Natural killer cell treated with Interleukin-12 subunit alpha and Interleukin-12 subunit beta and Interleukin-15 and Interleukin-18, amount 100 ng/mL, for 72 hours (primary cell): ENCODE results near the gene HDAC9. TPM values are rescaled to one million over a fixed set of nuclear protein-coding genes. Genes with fewer than 3 reads are reported as not detected.
A peak's percentile ranks its signal among the peaks of the same experiment; 100 is the strongest.

Experiments used
- ATAC-seq, 2 donors: fragments of 150-1000 bp; cut with Tn5 transposase in 1 of 2; sonication (Bioruptor Pico), chemical (Tn5 transposase) in 1 of 2; 2 replicates each; pipeline ENCODE4 v1.10.0; 2021
- DNase-seq: peaks from one replicate; pipeline ENCODE4 v3.0.0; 2022; ENCODE audit warnings: low spot score
- H3K27ac Mint-ChIP-seq, 2 donors: 1 replicate in 1 of 2; 2 replicates in 1 of 2; pipeline ENCODE4 v1.8.0; 2022; ENCODE audit warnings: mixed read lengths in 2 of 2, mild to moderate bottlenecking in 1 of 2, moderate library complexity in 1 of 2
- H3K27me3 Mint-ChIP-seq, 2 donors: 1 replicate in 1 of 2; 2 replicates in 1 of 2; pipeline ENCODE4 v1.8.0; 2022; ENCODE audit warnings: mixed read lengths in 2 of 2
- H3K36me3 Mint-ChIP-seq: one replicate; pipeline ENCODE4 v1.8.0; 2022; ENCODE audit warnings: mixed read lengths
- H3K4me1 Mint-ChIP-seq, 2 donors: 1 replicate in 1 of 2; 2 replicates in 1 of 2; pipeline ENCODE4 v1.8.0; 2022; ENCODE audit warnings: low read depth in 2 of 2, mixed read lengths in 2 of 2, mild to moderate bottlenecking in 1 of 2
- H3K4me3 Mint-ChIP-seq: one replicate; pipeline ENCODE4 v1.8.0; 2022; ENCODE audit warnings: mixed read lengths
- H3K9me3 Mint-ChIP-seq: 2 replicates; pipeline ENCODE4 v1.8.0; 2022; ENCODE audit warnings: mixed read lengths
- total RNA-seq, 2 donors: library from RNA; stranded (reverse); gene quantifications; one replicate each; pipeline ENCODE4 v1.2.3, GENCODE V29; 2022

Gene HDAC9
- total RNA-seq, 2 donors from 2014 or later, result 9.9 to 15.0 TPM

DNA sequence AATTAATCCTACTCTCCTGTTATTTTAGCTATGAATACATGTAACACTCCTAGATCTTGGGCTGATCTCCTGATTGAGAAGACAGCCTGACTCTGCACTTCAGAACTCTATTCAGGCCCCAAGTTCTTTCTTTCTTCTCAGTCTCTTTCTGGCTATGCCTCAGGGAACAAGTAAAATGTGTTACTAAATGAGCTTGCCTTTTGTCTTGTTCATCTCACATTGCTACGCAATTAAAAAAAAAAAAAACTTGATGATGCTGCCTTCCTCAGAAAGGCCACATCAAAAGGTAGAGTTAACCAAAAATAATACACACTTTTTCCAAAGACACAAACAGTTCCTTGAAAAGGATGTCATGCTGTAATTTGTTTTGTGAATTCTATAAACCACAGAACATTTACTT is 363.8 kb downstream of the HDAC9 start:
- Mint-ChIP-seq H3K4me3 (peak overlapping the region; percentile 51), H3K4me1 (peaks cover 4 to 7% of the 10 kb centered on the region in 2 donors)
- no peak for ATAC-seq

GRCh38 chr7:18860221-18860620 is 364.7 kb downstream of the HDAC9 start:
- H3K27me3 Mint-ChIP-seq, result no peaks in the 10 kb centered on the region
- peaks cover 11% of the 10 kb centered on the region for H3K9me3 Mint-ChIP-seq
- peaks cover 11% of the 10 kb centered on the region for H3K36me3 Mint-ChIP-seq
- ATAC-seq (no peak), DNase-seq (no peak)
- H3K4me3 Mint-ChIP-seq, result no peak overlapping the region
- peak overlapping the region in 1 of 2 donors; percentile 13 for H3K27ac Mint-ChIP-seq
- peaks cover 4 to 7% of the 10 kb centered on the region in 2 donors for H3K4me1 Mint-ChIP-seq

More for the DNA sequence above, 363.8 kb downstream of the HDAC9 start:
- peak overlapping the region; percentile 71 to 78 for H3K27ac Mint-ChIP-seq
- H3K36me3 Mint-ChIP-seq, result peaks cover 11% of the 10 kb centered on the region
- H3K27me3 Mint-ChIP-seq, result no peaks in the 10 kb centered on the region
- no peak for DNase-seq
- peaks cover 14% of the 10 kb centered on the region for H3K9me3 Mint-ChIP-seq

GRCh38 chr7:18861514-18862118 is 366.1 kb downstream of the HDAC9 start:
- DNase-seq (no peak), ATAC-seq (no peak)
- peaks cover 11% of the 10 kb centered on the region for H3K36me3 Mint-ChIP-seq
- H3K9me3 Mint-ChIP-seq, result peaks cover 9% of the 10 kb centered on the region
- no peaks in the 10 kb centered on the region for H3K27me3 Mint-ChIP-seq
- H3K4me1 Mint-ChIP-seq, result peaks cover 4 to 7% of the 10 kb centered on the region in 2 donors
- H3K4me3 Mint-ChIP-seq, result no peak overlapping the region
- peak overlapping the region in 1 of 2 donors; percentile 22 for H3K27ac Mint-ChIP-seq

GRCh38 chr7:18864967-18865366 is 369.4 kb downstream of the HDAC9 start:
- no peak for ATAC-seq
- H3K27me3 Mint-ChIP-seq, result no peaks in the 10 kb centered on the region
- H3K4me3 Mint-ChIP-seq, result no peak overlapping the region
- H3K27ac Mint-ChIP-seq, result no peak overlapping the region
- peaks cover 11% of the 10 kb centered on the region for H3K9me3 Mint-ChIP-seq
- peaks cover 5% of the 10 kb centered on the region for H3K36me3 Mint-ChIP-seq
- H3K4me1 Mint-ChIP-seq, result no peaks in the 10 kb centered on the region
- DNase-seq, result no peak

DNA sequence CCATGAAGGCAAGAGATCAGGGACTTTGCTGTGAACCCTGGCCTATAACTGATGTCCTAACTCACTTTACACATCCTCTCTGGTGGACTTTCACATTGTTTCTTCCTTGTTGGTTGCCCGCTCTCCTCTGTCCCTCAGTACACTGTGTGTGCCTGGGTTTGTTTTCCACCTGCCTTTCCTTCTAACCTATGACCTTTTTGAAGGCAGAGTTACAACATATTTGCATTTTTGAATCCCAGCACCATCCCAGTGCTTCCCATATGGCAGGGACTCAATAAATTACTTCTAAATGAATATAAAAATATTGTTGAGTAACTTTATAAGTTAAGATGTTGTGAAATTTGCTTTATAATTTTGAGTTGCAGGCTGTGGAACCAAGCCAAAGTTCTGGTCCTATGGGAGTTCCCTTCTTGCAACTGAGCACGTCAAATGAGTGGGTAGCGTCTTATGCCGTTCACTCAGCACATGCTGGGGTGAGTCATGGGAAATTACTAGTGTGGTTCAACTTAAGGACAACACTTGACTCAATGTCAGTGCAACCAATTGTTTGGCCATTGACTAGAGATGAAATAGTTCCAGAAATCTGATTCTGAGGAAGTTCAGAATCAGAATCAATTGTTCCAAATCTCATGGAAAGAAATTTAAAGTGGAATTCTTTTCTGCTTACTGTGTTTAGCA is 370.9 kb downstream of the HDAC9 start:
- peaks cover 5% of the 10 kb centered on the region for H3K36me3 Mint-ChIP-seq
- H3K9me3 Mint-ChIP-seq, result peaks cover 11% of the 10 kb centered on the region
- H3K27ac Mint-ChIP-seq, result no peak overlapping the region
- DNase-seq, result no peak
- no peak overlapping the region for H3K4me3 Mint-ChIP-seq
- H3K4me1 Mint-ChIP-seq, result no peaks in the 10 kb centered on the region
- ATAC-seq, result peak; percentile 71 to 78
- no peaks in the 10 kb centered on the region for H3K27me3 Mint-ChIP-seq

DNA sequence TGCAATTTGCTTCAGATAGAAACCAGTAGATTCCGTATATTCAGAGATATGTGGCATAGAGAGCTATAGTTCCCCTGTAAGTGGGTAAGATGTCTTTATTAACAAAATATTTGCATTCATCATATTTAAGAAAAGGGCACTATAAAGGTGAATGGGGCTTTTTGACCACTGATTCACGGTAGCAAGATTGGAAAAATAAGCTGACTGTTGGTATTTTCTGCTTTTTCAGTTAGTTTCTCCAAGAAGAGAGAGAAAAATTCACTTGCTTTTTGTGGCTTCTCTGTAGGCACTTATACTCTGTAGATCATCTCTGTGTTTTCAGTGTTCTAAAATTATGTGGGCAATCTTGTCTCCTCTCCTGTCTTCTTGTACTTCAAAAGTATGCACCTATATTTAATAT is 376.8 kb downstream of the HDAC9 start:
- Mint-ChIP-seq H3K27ac (no peak overlapping the region), H3K4me1 (no peaks in the 10 kb centered on the region), H3K9me3 (peaks cover 4% of the 10 kb centered on the region), H3K36me3 (no peaks in the 10 kb centered on the region), H3K27me3 (no peaks in the 10 kb centered on the region), H3K4me3 (no peak overlapping the region)
- ATAC-seq (no peak), DNase-seq (no peak)

DNA sequence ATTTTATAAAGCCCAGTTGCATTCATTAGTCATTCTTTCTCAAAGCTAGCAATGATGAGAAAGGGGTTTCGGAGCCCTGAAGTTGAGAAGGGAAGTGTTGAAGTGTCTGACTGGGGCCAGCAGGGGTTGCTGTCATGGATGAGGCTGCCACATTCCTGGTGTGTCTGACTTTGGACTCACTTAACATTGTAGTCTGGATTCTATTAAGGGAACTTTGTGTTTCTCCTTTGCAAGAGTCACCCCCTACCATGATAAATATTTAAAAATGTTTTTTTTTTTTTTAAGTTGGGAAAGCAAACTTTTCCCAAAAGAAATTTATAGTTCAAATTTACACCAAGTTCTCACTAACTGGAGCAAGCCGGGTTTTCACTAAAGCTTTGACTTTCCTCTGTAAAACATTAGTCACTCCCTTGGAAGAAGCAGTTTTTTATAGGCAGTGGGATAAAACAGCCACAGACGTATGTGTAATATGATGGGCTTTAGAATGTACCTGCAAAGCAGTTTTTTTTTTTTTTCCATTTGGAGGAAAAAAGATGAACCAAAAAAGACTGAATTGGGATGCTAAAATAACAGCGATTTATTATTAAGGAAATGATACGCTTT is 378.3 kb downstream of the HDAC9 start:
- Mint-ChIP-seq H3K36me3 (no peaks in the 10 kb centered on the region), H3K27ac (no peak overlapping the region), H3K4me1 (no peaks in the 10 kb centered on the region), H3K4me3 (no peak overlapping the region), H3K27me3 (no peaks in the 10 kb centered on the region), H3K9me3 (no peaks in the 10 kb centered on the region)
- ATAC-seq, result no peak
- DNase-seq, result no peak

- H3K27ac Mint-ChIP-seq, result no peak overlapping the region
- no peaks in the 10 kb centered on the region for H3K9me3 Mint-ChIP-seq
- no peaks in the 10 kb centered on the region for H3K36me3 Mint-ChIP-seq
- ATAC-seq (no peak), DNase-seq (no peak)
- no peaks in the 10 kb centered on the region for H3K27me3 Mint-ChIP-seq
- no peaks in the 10 kb centered on the region for H3K4me1 Mint-ChIP-seq
- no peak overlapping the region for H3K4me3 Mint-ChIP-seq
These were observed 379.3 kb downstream of the HDAC9 start for GRCh38 chr7:18874880-18875279.

DNA sequence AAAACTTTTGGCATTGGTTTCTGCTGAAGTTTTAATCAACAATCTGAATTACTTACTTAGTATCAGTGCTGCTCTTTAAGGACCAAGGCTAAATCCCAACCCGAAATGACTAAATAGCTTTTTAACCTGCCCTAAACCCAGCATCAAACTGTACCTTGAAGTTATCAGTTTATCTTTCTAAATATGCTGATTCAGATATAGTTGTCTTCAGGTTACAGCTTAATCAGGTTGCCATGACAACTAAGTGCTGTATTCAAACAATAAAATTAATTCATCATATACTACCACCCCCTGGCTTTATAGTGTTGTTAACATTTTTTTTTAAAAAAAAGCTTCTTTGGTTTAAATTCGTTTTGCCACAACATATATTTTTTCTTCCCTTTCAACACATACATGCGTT is 382.3 kb downstream of the HDAC9 start:
- ATAC-seq, result no peak
- H3K27ac Mint-ChIP-seq, result no peak overlapping the region
- no peaks in the 10 kb centered on the region for H3K9me3 Mint-ChIP-seq
- no peak overlapping the region for H3K4me3 Mint-ChIP-seq
- no peaks in the 10 kb centered on the region for H3K27me3 Mint-ChIP-seq
- no peaks in the 10 kb centered on the region for H3K4me1 Mint-ChIP-seq
- no peaks in the 10 kb centered on the region for H3K36me3 Mint-ChIP-seq
- DNase-seq, result no peak

GRCh38 chr7:18886832-18887231 is 391.3 kb downstream of the HDAC9 start:
- no peak overlapping the region for H3K4me3 Mint-ChIP-seq
- H3K27ac Mint-ChIP-seq, result no peak overlapping the region
- H3K4me1 Mint-ChIP-seq, result no peaks in the 10 kb centered on the region
- peaks cover 5% of the 10 kb centered on the region for H3K9me3 Mint-ChIP-seq
- DNase-seq, result no peak
- no peak for ATAC-seq
- H3K27me3 Mint-ChIP-seq, result no peaks in the 10 kb centered on the region
- H3K36me3 Mint-ChIP-seq, result no peaks in the 10 kb centered on the region

DNA sequence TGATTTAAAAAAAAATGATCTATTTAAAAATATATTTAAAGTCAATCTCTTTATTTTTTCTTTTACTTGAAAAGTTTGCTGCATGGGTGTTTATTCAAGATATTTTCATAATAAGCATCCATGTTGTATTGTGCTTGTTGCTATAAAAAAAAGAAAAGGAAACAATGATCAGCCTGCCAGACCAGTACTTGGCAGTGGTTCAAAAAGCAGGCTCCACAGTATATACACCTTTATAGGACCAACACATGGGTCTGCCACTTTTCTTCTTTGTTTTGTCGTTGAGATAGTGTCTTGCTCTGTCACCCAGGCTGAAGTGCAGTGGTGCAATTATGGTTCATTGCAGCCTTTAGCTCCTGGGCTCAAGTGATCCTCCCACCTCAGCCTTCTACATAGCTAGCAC is 393.9 kb downstream of the HDAC9 start:
- Mint-ChIP-seq H3K4me3 (no peak overlapping the region), H3K4me1 (no peaks in the 10 kb centered on the region), H3K36me3 (no peaks in the 10 kb centered on the region), H3K9me3 (peaks cover 5% of the 10 kb centered on the region), H3K27me3 (no peaks in the 10 kb centered on the region), H3K27ac (no peak overlapping the region)
- ATAC-seq (no peak), DNase-seq (no peak)

DNA sequence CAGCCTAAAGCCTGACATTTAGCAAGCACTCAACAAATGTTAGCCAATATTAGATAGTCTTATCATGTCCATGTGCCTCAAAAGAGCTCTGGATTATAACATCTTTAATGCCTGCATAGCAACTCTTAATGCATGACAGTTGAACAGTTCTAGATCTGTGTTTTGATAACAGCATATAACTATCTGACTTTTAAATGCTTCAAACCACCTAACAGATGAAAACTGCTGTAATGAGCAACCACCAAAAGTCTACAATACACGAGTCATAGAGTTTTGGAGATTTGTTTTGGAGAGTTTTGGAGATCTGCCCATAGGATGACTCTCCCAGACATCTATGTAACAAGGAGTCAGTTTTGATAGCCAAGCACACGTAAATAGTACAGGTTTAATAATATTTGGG is 394.6 kb downstream of the HDAC9 start:
- Mint-ChIP-seq H3K4me3 (no peak overlapping the region), H3K27me3 (no peaks in the 10 kb centered on the region), H3K27ac (no peak overlapping the region), H3K9me3 (peaks cover 5% of the 10 kb centered on the region), H3K4me1 (no peaks in the 10 kb centered on the region), H3K36me3 (no peaks in the 10 kb centered on the region)
- ATAC-seq (no peak), DNase-seq (no peak)

- DNase-seq (no peak), ATAC-seq (no peak)
- H3K4me3 Mint-ChIP-seq, result no peak overlapping the region
- no peaks in the 10 kb centered on the region for H3K36me3 Mint-ChIP-seq
- H3K27me3 Mint-ChIP-seq, result no peaks in the 10 kb centered on the region
- peaks cover 5% of the 10 kb centered on the region for H3K9me3 Mint-ChIP-seq
- no peak overlapping the region for H3K27ac Mint-ChIP-seq
- H3K4me1 Mint-ChIP-seq, result no peaks in the 10 kb centered on the region
These were observed 395.5 kb downstream of the HDAC9 start for GRCh38 chr7:18890885-18891621.

GRCh38 chr7:18893156-18893555 is 397.6 kb downstream of the HDAC9 start:
- Mint-ChIP-seq H3K4me1 (no peaks in the 10 kb centered on the region), H3K27ac (no peak overlapping the region), H3K4me3 (no peak overlapping the region), H3K27me3 (no peaks in the 10 kb centered on the region), H3K9me3 (peaks cover 5% of the 10 kb centered on the region), H3K36me3 (no peaks in the 10 kb centered on the region)
- no peak for ATAC-seq
- DNase-seq, result no peak
